Natural killer cell treated with Interleukin-12 subunit alpha and Interleukin-12 subunit beta and Interleukin-15 and Interleukin-18, amount 100 ng/mL, for 72 hours (primary cell): ENCODE data around the gene WNK3. TPM values are rescaled to one million over a fixed set of nuclear protein-coding genes. Genes with fewer than 3 reads are reported as not detected.

Source experiments
- ATAC-seq, 2 donors: fragments of 150-1000 bp; cut with Tn5 transposase in 1 of 2; sonication (Bioruptor Pico), chemical (Tn5 transposase) in 1 of 2; 2 replicates each; pipeline ENCODE4 v1.10.0; 2021
- DNase-seq: peaks from one replicate; pipeline ENCODE4 v3.0.0; 2022; ENCODE audit warnings: low spot score
- H3K27ac Mint-ChIP-seq, 2 donors: 1 replicate in 1 of 2; 2 replicates in 1 of 2; pipeline ENCODE4 v1.8.0; 2022; ENCODE audit warnings: mixed read lengths in 2 of 2, mild to moderate bottlenecking in 1 of 2, moderate library complexity in 1 of 2
- H3K27me3 Mint-ChIP-seq, 2 donors: 1 replicate in 1 of 2; 2 replicates in 1 of 2; pipeline ENCODE4 v1.8.0; 2022; ENCODE audit warnings: mixed read lengths in 2 of 2
- H3K36me3 Mint-ChIP-seq: one replicate; pipeline ENCODE4 v1.8.0; 2022; ENCODE audit warnings: mixed read lengths
- H3K4me1 Mint-ChIP-seq, 2 donors: 1 replicate in 1 of 2; 2 replicates in 1 of 2; pipeline ENCODE4 v1.8.0; 2022; ENCODE audit warnings: low read depth in 2 of 2, mixed read lengths in 2 of 2, mild to moderate bottlenecking in 1 of 2
- H3K4me3 Mint-ChIP-seq: one replicate; pipeline ENCODE4 v1.8.0; 2022; ENCODE audit warnings: mixed read lengths
- H3K9me3 Mint-ChIP-seq: 2 replicates; pipeline ENCODE4 v1.8.0; 2022; ENCODE audit warnings: mixed read lengths
- total RNA-seq, 2 donors: library from RNA; stranded (reverse); gene quantifications; one replicate each; pipeline ENCODE4 v1.2.3, GENCODE V29; 2022

The WNK3 gene
- total RNA-seq, 2 donors from 2014 or later, result 0.26 to 0.33 TPM

GRCh38 chrX:54171527-54172250, 186.2 kb downstream of the WNK3 start:
- Mint-ChIP-seq H3K4me1 (peaks cover 2 to 5% of the 10 kb centered on the region in 2 donors), H3K4me3 (no peak overlapping the region), H3K36me3 (no peaks in the 10 kb centered on the region), H3K27me3 (peaks cover 0 to under 1% of the 10 kb centered on the region in 2 donors), H3K9me3 (no peaks in the 10 kb centered on the region), H3K27ac (no peak overlapping the region)
- DNase-seq (no peak), ATAC-seq (no peak)

DNA sequence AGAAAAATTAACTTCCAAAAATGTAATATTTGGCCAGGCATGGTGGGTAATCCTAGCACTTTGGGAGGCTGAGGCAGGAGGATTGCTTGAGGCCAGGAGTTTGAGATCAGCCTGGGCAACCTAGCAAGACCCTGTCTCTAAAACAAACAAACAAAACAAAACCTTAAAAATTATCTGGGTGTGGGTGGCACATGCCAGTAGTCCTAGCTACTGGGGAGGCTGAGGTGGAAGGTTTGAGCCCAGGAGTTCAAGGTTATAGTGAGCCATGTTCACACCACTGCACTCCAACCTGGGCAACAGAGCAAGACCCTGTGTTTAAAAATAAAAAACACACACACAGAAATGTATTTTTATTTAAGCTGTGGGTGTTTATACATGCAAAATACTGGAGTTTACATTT, 186.8 kb downstream of the WNK3 start:
- Mint-ChIP-seq H3K9me3 (no peaks in the 10 kb centered on the region), H3K4me1 (peaks cover 0 to 3% of the 10 kb centered on the region in 2 donors), H3K27me3 (no peaks in the 10 kb centered on the region), H3K4me3 (no peak overlapping the region), H3K36me3 (no peaks in the 10 kb centered on the region), H3K27ac (no peak overlapping the region)
- no peak for DNase-seq
- ATAC-seq, result no peak

GRCh38 chrX:54166915-54167314, 190.9 kb downstream of the WNK3 start:
- H3K4me3 Mint-ChIP-seq, result no peak overlapping the region
- no peaks in the 10 kb centered on the region for H3K9me3 Mint-ChIP-seq
- no peaks in the 10 kb centered on the region for H3K36me3 Mint-ChIP-seq

GRCh38 chrX:54157561-54157960, 200.3 kb downstream of the WNK3 start:
- Mint-ChIP-seq H3K27ac (no peak overlapping the region), H3K9me3 (no peaks in the 10 kb centered on the region), H3K27me3 (peaks cover 0 to 5% of the 10 kb centered on the region in 2 donors), H3K4me3 (no peak overlapping the region), H3K4me1 (peaks cover 3 to 4% of the 10 kb centered on the region in 2 donors), H3K36me3 (peaks cover 5% of the 10 kb centered on the region)
- no peak for ATAC-seq
- no peak for DNase-seq

More at GRCh38 chrX:54166915-54167314, 190.9 kb downstream of the WNK3 start:
- peaks cover 0 to 5% of the 10 kb centered on the region in 2 donors for H3K27me3 Mint-ChIP-seq
- peaks cover 0 to 3% of the 10 kb centered on the region in 2 donors for H3K4me1 Mint-ChIP-seq
- DNase-seq, result no peak
- H3K27ac Mint-ChIP-seq, result no peak overlapping the region
- ATAC-seq, result no peak

Other genes with a start within 250 kb of the WNK3 start
- 10 to 100 TPM in 1 of 2 donors, 1 to 10 TPM in 1; 7.6 to 15.0 TPM for gene FAM120C, start 174.8 kb downstream of the WNK3 start, total RNA-seq
- 10 to 100 TPM; 43.2 to 52.8 TPM for gene TSR2, start 82.4 kb upstream of the WNK3 start, total RNA-seq
- not detected for gene FGD1, start 138.2 kb upstream of the WNK3 start, total RNA-seq
- gene GNL3L, start 172.2 kb upstream of the WNK3 start, total RNA-seq, result 10 to 100 TPM; 57.1 to 91.0 TPM